Astrocyte (in vitro differentiated cells and primary cell): Measurements from ENCODE around the gene RPS10.

ENCODE experiments used
- EZH2 ChIP-seq: IDR thresholded peaks from 2 replicates; pipeline ENCODE4 v1.6.1; 2012; ENCODE audit warnings: mild to moderate bottlenecking, low read length, inconsistent platforms; ENCODE audit not compliant: insufficient read depth
- TF ChIP-seq, protein P1 (sequence below): IDR thresholded peaks from 2 replicates; pipeline ENCODE4 v1.5.1; 2011; ENCODE audit warnings: low read depth, mild to moderate bottlenecking, inconsistent platforms, low read length, moderate library complexity; ENCODE audit not compliant: insufficient read depth

DNA sequence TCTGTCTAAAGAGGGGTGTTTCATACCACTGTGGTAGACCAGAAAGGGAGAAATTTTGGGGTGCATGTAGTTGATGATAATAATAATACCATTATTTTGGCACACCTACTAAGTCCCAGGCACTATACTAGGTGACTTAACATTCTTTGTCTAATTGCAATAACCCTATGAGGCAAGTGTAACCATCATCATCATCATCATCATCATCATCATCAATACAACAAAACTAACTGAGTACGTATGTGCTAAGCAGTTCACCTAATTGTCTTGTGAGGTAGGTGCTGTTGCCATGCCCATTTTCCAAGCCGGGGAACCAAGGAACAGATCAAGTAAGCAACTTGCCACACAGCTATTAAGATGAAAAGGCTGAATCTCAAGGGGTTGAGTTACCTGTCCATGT is 37.4 kb upstream of the RPS10 start:
- TF ChIP-seq, protein P1, sequence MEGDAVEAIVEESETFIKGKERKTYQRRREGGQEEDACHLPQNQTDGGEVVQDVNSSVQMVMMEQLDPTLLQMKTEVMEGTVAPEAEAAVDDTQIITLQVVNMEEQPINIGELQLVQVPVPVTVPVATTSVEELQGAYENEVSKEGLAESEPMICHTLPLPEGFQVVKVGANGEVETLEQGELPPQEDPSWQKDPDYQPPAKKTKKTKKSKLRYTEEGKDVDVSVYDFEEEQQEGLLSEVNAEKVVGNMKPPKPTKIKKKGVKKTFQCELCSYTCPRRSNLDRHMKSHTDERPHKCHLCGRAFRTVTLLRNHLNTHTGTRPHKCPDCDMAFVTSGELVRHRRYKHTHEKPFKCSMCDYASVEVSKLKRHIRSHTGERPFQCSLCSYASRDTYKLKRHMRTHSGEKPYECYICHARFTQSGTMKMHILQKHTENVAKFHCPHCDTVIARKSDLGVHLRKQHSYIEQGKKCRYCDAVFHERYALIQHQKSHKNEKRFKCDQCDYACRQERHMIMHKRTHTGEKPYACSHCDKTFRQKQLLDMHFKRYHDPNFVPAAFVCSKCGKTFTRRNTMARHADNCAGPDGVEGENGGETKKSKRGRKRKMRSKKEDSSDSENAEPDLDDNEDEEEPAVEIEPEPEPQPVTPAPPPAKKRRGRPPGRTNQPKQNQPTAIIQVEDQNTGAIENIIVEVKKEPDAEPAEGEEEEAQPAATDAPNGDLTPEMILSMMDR: no peak
- no peak for TF ChIP-seq EZH2
